CD4-positive, CD25-positive, alpha-beta regulatory T cell (primary cell): ENCODE results near the gene TAF7L. TPM values are rescaled to one million over a fixed set of nuclear protein-coding genes. Genes with fewer than 3 reads are reported as not detected.

ENCODE experiments used
- ATAC-seq, 2 donors: fragments of 150-1000 bp; cut with Tn5 transposase; one replicate each; pipeline ENCODE4 v1.10.0; 2021; ENCODE audit warnings: low read depth in 2 of 2, moderate number of reproducible peaks in 2 of 2, moderate library complexity in 1 of 2
- DNase-seq, 3 donors: peaks; one replicate each; pipeline versions ENCODE4 v3.0.0 to v3.0.0-alpha.2; 2012 to 2022; ENCODE audit warnings: mixed read lengths in 1 of 3
- H3K27ac ChIP-seq: one replicate; pipeline ENCODE4 v1.7.0; 2013; ENCODE audit warnings: mild to moderate bottlenecking, low read length; ENCODE audit not compliant: insufficient read depth, poor library complexity, severe bottlenecking
- H3K27me3 ChIP-seq: one replicate; pipeline ENCODE4 v1.7.0; 2013; ENCODE audit warnings: low read length; ENCODE audit not compliant: control insufficient read depth, insufficient read depth
- H3K36me3 ChIP-seq: one replicate; pipeline ENCODE4 v1.7.0; 2013; ENCODE audit warnings: mild to moderate bottlenecking, low read length, moderate library complexity; ENCODE audit not compliant: control insufficient read depth, insufficient read depth
- H3K4me1 ChIP-seq: 2 replicates; pipeline ENCODE4 v1.7.0; 2013; ENCODE audit warnings: mild to moderate bottlenecking, low read length; ENCODE audit not compliant: insufficient read depth, control insufficient read depth, poor library complexity, severe bottlenecking
- H3K4me3 ChIP-seq: one replicate; pipeline ENCODE4 v1.7.0; 2013; ENCODE audit warnings: low read depth, mild to moderate bottlenecking, low read length, moderate library complexity
- H3K9me3 ChIP-seq, 2 experiments: 1 replicate in 1 of 2; 2 replicates in 1 of 2; pipeline ENCODE4 v1.7.0; 2013; ENCODE audit warnings: low read length in 2 of 2, mild to moderate bottlenecking in 1 of 2, moderate library complexity in 1 of 2; ENCODE audit not compliant: control insufficient read depth in 2 of 2
- H3K27ac Mint-ChIP-seq, 3 donors: one replicate each; pipeline ENCODE4 v1.8.0; 2020 to 2022; ENCODE audit warnings: mild to moderate bottlenecking in 3 of 3, mixed read lengths in 3 of 3, moderate library complexity in 2 of 3
- H3K27me3 Mint-ChIP-seq: one replicate; pipeline ENCODE4 v1.8.0; 2022; ENCODE audit warnings: mild to moderate bottlenecking, mixed read lengths
- H3K36me3 Mint-ChIP-seq: one replicate; pipeline ENCODE4 v1.8.0; 2020; ENCODE audit warnings: mixed read lengths
- H3K4me1 Mint-ChIP-seq, 4 donors: one replicate each; pipeline ENCODE4 v1.8.0; 2020 to 2022; ENCODE audit warnings: mixed read lengths in 4 of 4, mild to moderate bottlenecking in 1 of 4
- H3K4me3 Mint-ChIP-seq, 4 donors: one replicate each; pipeline ENCODE4 v1.8.0; 2020 to 2022; ENCODE audit warnings: mild to moderate bottlenecking in 4 of 4, mixed read lengths in 4 of 4, moderate library complexity in 3 of 4
- H3K9me3 Mint-ChIP-seq, 7 donors: one replicate each; pipeline ENCODE4 v1.8.0; 2020 to 2022; ENCODE audit warnings: mixed read lengths in 7 of 7, mild to moderate bottlenecking in 3 of 7, moderate library complexity in 2 of 7
- polyA plus RNA-seq, 4 donors: library from polyadenylated mRNA; unstranded; fragments of 300-500 nt; fragmentation: Illumina TruSeq; gene quantifications; one replicate each; pipeline ENCODE4 v1.2.3, GENCODE V29; 2021
- total RNA-seq: library from RNA; stranded (reverse); gene quantifications from one replicate; pipeline ENCODE4 v1.2.3, GENCODE V29; 2022

TAF7L gene
- total and polyA plus RNA-seq, 5 donors from 2014 or later: not detected

GRCh38 chrX:101252634-101253033 lies 38.5 kb downstream of the TAF7L start:
- Histone ChIP-seq H3K27me3 (no peaks in the 10 kb centered on the region), H3K4me1 (no peaks in the 10 kb centered on the region), H3K36me3 (no peaks in the 10 kb centered on the region), H3K27ac (no peak overlapping the region), H3K4me3 (no peak overlapping the region), H3K9me3 (no peaks in the 10 kb centered on the region)
- no peaks in the 10 kb centered on the region for H3K9me3 Mint-ChIP-seq
- no peak overlapping the region for H3K27ac Mint-ChIP-seq
- peaks cover 0 to 3% (median 3%) of the 10 kb centered on the region in 4 donors for H3K4me1 Mint-ChIP-seq
- DNase-seq: no peak
- H3K27me3 Mint-ChIP-seq: no peaks in the 10 kb centered on the region
- ATAC-seq: no peak
- H3K4me3 Mint-ChIP-seq: no peak overlapping the region
- H3K36me3 Mint-ChIP-seq: no peaks in the 10 kb centered on the region

- no peaks in the 10 kb centered on the region for H3K4me1 ChIP-seq
- ATAC-seq (no peak), DNase-seq (no peak)
- H3K36me3 Mint-ChIP-seq: no peaks in the 10 kb centered on the region
- no peak overlapping the region for H3K4me3 ChIP-seq
- no peak overlapping the region for H3K27ac Mint-ChIP-seq
- no peaks in the 10 kb centered on the region for H3K27me3 ChIP-seq
- H3K4me1 Mint-ChIP-seq: no peaks in the 10 kb centered on the region
- peaks cover 0 to 2% (median 0%) of the 10 kb centered on the region in 7 donors for H3K9me3 Mint-ChIP-seq
- H3K27me3 Mint-ChIP-seq: no peaks in the 10 kb centered on the region
- H3K27ac ChIP-seq: no peak overlapping the region
- H3K9me3 ChIP-seq: no peaks in the 10 kb centered on the region
- no peaks in the 10 kb centered on the region for H3K36me3 ChIP-seq
- no peak overlapping the region for H3K4me3 Mint-ChIP-seq
Measured at GRCh38 chrX:101241531-101241930, 49.6 kb downstream of the TAF7L start.

- no peak for ATAC-seq
- no peaks in the 10 kb centered on the region for H3K9me3 Mint-ChIP-seq
- no peaks in the 10 kb centered on the region for H3K9me3 ChIP-seq
- H3K4me1 ChIP-seq: no peaks in the 10 kb centered on the region
- no peak overlapping the region for H3K27ac ChIP-seq
- no peaks in the 10 kb centered on the region for H3K27me3 ChIP-seq
- DNase-seq: no peak
- no peaks in the 10 kb centered on the region for H3K36me3 ChIP-seq
- H3K4me3 Mint-ChIP-seq: no peak overlapping the region
- H3K36me3 Mint-ChIP-seq: no peaks in the 10 kb centered on the region
- H3K4me3 ChIP-seq: no peak overlapping the region
- H3K27ac Mint-ChIP-seq: no peak overlapping the region
- H3K27me3 Mint-ChIP-seq: no peaks in the 10 kb centered on the region
- peaks cover 0 to 2% (median 0%) of the 10 kb centered on the region in 4 donors for H3K4me1 Mint-ChIP-seq
Measured at GRCh38 chrX:101237041-101237440, 54.1 kb downstream of the TAF7L start.

- no peak overlapping the region for H3K4me3 Mint-ChIP-seq
- no peaks in the 10 kb centered on the region for H3K27me3 Mint-ChIP-seq
- DNase-seq: no peak
Measured at GRCh38 chrX:101232316-101232715, 58.8 kb downstream of the TAF7L start.

GRCh38 chrX:101231080-101231479 lies 60.1 kb downstream of the TAF7L start:
- Histone ChIP-seq H3K36me3 (no peaks in the 10 kb centered on the region), H3K9me3 (no peaks in the 10 kb centered on the region), H3K27me3 (no peaks in the 10 kb centered on the region), H3K27ac (no peak overlapping the region), H3K4me3 (no peak overlapping the region), H3K4me1 (no peaks in the 10 kb centered on the region)
- H3K36me3 Mint-ChIP-seq: no peaks in the 10 kb centered on the region
- H3K4me1 Mint-ChIP-seq: peaks cover 0 to 2% (median 0%) of the 10 kb centered on the region in 4 donors
- DNase-seq (no peak), ATAC-seq (no peak)
- no peak overlapping the region for H3K27ac Mint-ChIP-seq
- no peaks in the 10 kb centered on the region for H3K27me3 Mint-ChIP-seq
- H3K4me3 Mint-ChIP-seq: no peak overlapping the region
- H3K9me3 Mint-ChIP-seq: no peaks in the 10 kb centered on the region

More at GRCh38 chrX:101232316-101232715, 58.8 kb downstream of the TAF7L start:
- no peak overlapping the region for H3K27ac ChIP-seq
- Mint-ChIP-seq H3K4me1 (peaks cover 0 to 2% (median 0%) of the 10 kb centered on the region in 4 donors), H3K36me3 (no peaks in the 10 kb centered on the region), H3K9me3 (no peaks in the 10 kb centered on the region), H3K27ac (no peak overlapping the region)
- H3K27me3 ChIP-seq: no peaks in the 10 kb centered on the region
- no peak for ATAC-seq
- H3K36me3 ChIP-seq: no peaks in the 10 kb centered on the region
- no peaks in the 10 kb centered on the region for H3K4me1 ChIP-seq
- no peak overlapping the region for H3K4me3 ChIP-seq
- no peaks in the 10 kb centered on the region for H3K9me3 ChIP-seq

- Histone ChIP-seq H3K36me3 (no peaks in the 10 kb centered on the region), H3K4me3 (no peak overlapping the region), H3K27ac (no peak overlapping the region), H3K9me3 (no peaks in the 10 kb centered on the region), H3K27me3 (no peaks in the 10 kb centered on the region), H3K4me1 (no peaks in the 10 kb centered on the region)
- Mint-ChIP-seq H3K9me3 (no peaks in the 10 kb centered on the region), H3K27me3 (no peaks in the 10 kb centered on the region), H3K27ac (no peak overlapping the region), H3K36me3 (no peaks in the 10 kb centered on the region), H3K4me1 (peaks cover 0 to 2% (median 0%) of the 10 kb centered on the region in 4 donors), H3K4me3 (no peak overlapping the region)
- DNase-seq (no peak), ATAC-seq (no peak)
Measured at GRCh38 chrX:101230636-101231035, 60.5 kb downstream of the TAF7L start.

- H3K36me3 ChIP-seq: no peaks in the 10 kb centered on the region
- no peak overlapping the region for H3K27ac Mint-ChIP-seq
- H3K9me3 ChIP-seq: no peaks in the 10 kb centered on the region
- no peak for ATAC-seq
- no peaks in the 10 kb centered on the region for H3K27me3 ChIP-seq
- no peaks in the 10 kb centered on the region for H3K4me1 ChIP-seq
- H3K36me3 Mint-ChIP-seq: no peaks in the 10 kb centered on the region
- no peaks in the 10 kb centered on the region for H3K9me3 Mint-ChIP-seq
- H3K4me1 Mint-ChIP-seq: peaks cover 0 to 2% (median 0%) of the 10 kb centered on the region in 4 donors
- no peak overlapping the region for H3K27ac ChIP-seq
- H3K27me3 Mint-ChIP-seq: no peaks in the 10 kb centered on the region
- no peak overlapping the region for H3K4me3 ChIP-seq
- no peak for DNase-seq
- H3K4me3 Mint-ChIP-seq: no peak overlapping the region
Measured at GRCh38 chrX:101229170-101229569, 62.0 kb downstream of the TAF7L start.

GRCh38 chrX:101223226-101223625 lies 67.9 kb downstream of the TAF7L start:
- H3K27ac ChIP-seq: no peak overlapping the region
- no peaks in the 10 kb centered on the region for H3K9me3 Mint-ChIP-seq
- no peaks in the 10 kb centered on the region for H3K36me3 Mint-ChIP-seq
- no peaks in the 10 kb centered on the region for H3K4me1 ChIP-seq
- peak overlapping the region in 1 of 3 donors; percentile 52 for H3K27ac Mint-ChIP-seq
- no peak overlapping the region for H3K4me3 Mint-ChIP-seq
- no peaks in the 10 kb centered on the region for H3K9me3 ChIP-seq
- DNase-seq (no peak), ATAC-seq (no peak)
- no peaks in the 10 kb centered on the region for H3K27me3 Mint-ChIP-seq
- peaks cover 0 to 16% (median 8%) of the 10 kb centered on the region in 4 donors for H3K4me1 Mint-ChIP-seq
- H3K4me3 ChIP-seq: no peak overlapping the region
- no peaks in the 10 kb centered on the region for H3K36me3 ChIP-seq
- H3K27me3 ChIP-seq: no peaks in the 10 kb centered on the region
